ENCODE data around the gene TPM4.
"Not testable (repeated sequence)": the region's sequence is repeated elsewhere in the genome, so short reads cannot be mapped to it uniquely, and the experiment has no call there.

Gene TPM4

GRCh38 chr19:16096280-16096855, 20.1 kb downstream of the TPM4 start:
- DNase-seq (ENCODE audit: low read depth in 2 of 2) = no peak

- no peak for DNase-seq (ENCODE audit: low read depth in 2 of 2)
These were observed 22.1 kb downstream of the TPM4 start for GRCh38 chr19:16098416-16098768.

- DNase-seq (ENCODE audit: low read depth in 2 of 2) = no peak
These were observed 22.5 kb downstream of the TPM4 start for GRCh38 chr19:16098821-16099220.

- DNase-seq (ENCODE audit: low read depth in 2 of 2) = not testable (repeated sequence)
These were observed 23.1 kb downstream of the TPM4 start for GRCh38 chr19:16099314-16099965.

- no peak for DNase-seq (ENCODE audit: low read depth in 2 of 2)
These were observed 24.2 kb downstream of the TPM4 start for GRCh38 chr19:16100524-16100923.

GRCh38 chr19:16104722-16105121, 28.4 kb downstream of the TPM4 start:
- no peak for DNase-seq (ENCODE audit: low read depth in 2 of 2)

- DNase-seq (ENCODE audit: low read depth in 2 of 2) = no peak
These were observed 29.8 kb downstream of the TPM4 start for GRCh38 chr19:16106121-16106520.

- peak; percentile 99 to 100 for DNase-seq (ENCODE audit: low read depth in 2 of 2)
These were observed 35.0 kb downstream of the TPM4 start, which contains the start of gene RAB8A for GRCh38 chr19:16111160-16111908. Gene RAB8A, plus strand, starts transcription at chr19:16111889. Its CDS starts 13 bp downstream, at chr19:16111902.

GRCh38 chr19:16111909-16112752, 35.8 kb downstream of the TPM4 start:
- DNase-seq (ENCODE audit: low read depth in 2 of 2) = no peak

- DNase-seq (ENCODE audit: low read depth in 2 of 2) = no peak
These were observed 36.5 kb downstream of the TPM4 start for GRCh38 chr19:16112778-16113177.

GRCh38 chr19:16113727-16114126, 37.4 kb downstream of the TPM4 start:
- DNase-seq (ENCODE audit: low read depth in 2 of 2) = no peak

GRCh38 chr19:16115301-16116039, 39.2 kb downstream of the TPM4 start:
- no peak for DNase-seq (ENCODE audit: low read depth in 2 of 2)

GRCh38 chr19:16116067-16116466, 39.8 kb downstream of the TPM4 start:
- DNase-seq (ENCODE audit: low read depth in 2 of 2) = no peak

GRCh38 chr19:16117594-16118033, 41.3 kb downstream of the TPM4 start:
- DNase-seq (ENCODE audit: low read depth in 2 of 2) = no peak

GRCh38 chr19:16118489-16119033, 42.3 kb downstream of the TPM4 start:
- DNase-seq (ENCODE audit: low read depth in 2 of 2) = peak in 1 of 2 donors; percentile 18

- DNase-seq (ENCODE audit: low read depth in 2 of 2) = not testable (repeated sequence)
These were observed 43.0 kb downstream of the TPM4 start for GRCh38 chr19:16119075-16119857.

- DNase-seq (ENCODE audit: low read depth in 2 of 2) = no peak
These were observed 44.8 kb downstream of the TPM4 start for GRCh38 chr19:16121141-16121540.

GRCh38 chr19:16121967-16122366, 45.7 kb downstream of the TPM4 start:
- DNase-seq (ENCODE audit: low read depth in 2 of 2) = no peak

- DNase-seq (ENCODE audit: low read depth in 2 of 2) = no peak
These were observed 48.7 kb downstream of the TPM4 start for GRCh38 chr19:16124953-16125352.
